GM18511 (cell line): ENCODE results near the gene SERPINE1.
"Not testable (repeated sequence)": the region's sequence is repeated elsewhere in the genome, so short reads cannot be mapped to it uniquely, and the experiment has no call there.

Source experiments
- ATAC-seq: cut with Tn5 transposase; IDR thresholded peaks from one replicate; pipeline ENCODE4 v1.9.1; 2021; ENCODE audit warnings: mild to moderate bottlenecking, moderate library complexity; ENCODE audit not compliant: unreplicated experiment

Gene SERPINE1

GRCh38 chr7:101121991-101122932 lies 4.6 kb upstream of the SERPINE1 start:
- no peak for ATAC-seq

GRCh38 chr7:101122933-101123702 lies 3.8 kb upstream of the SERPINE1 start:
- ATAC-seq, result no peak

GRCh38 chr7:101123703-101124068 lies 3.2 kb upstream of the SERPINE1 start:
- ATAC-seq, result no peak

GRCh38 chr7:101124376-101125056 lies 2.4 kb upstream of the SERPINE1 start:
- no peak for ATAC-seq

GRCh38 chr7:101125989-101126650 lies 784 bp upstream of the SERPINE1 start:
- ATAC-seq, result peak; percentile 52

GRCh38 chr7:101127460-101128039 lies 646 bp downstream of the SERPINE1 start:
- ATAC-seq, result no peak

- ATAC-seq, result no peak
Measured at GRCh38 chr7:101128040-101128834, 1.3 kb downstream of the SERPINE1 start.

GRCh38 chr7:101129603-101130117 lies 2.8 kb downstream of the SERPINE1 start:
- no peak for ATAC-seq

- ATAC-seq, result not testable (repeated sequence)
Measured at GRCh38 chr7:101132626-101133600, 6.0 kb downstream of the SERPINE1 start.

- no peak for ATAC-seq
Measured at GRCh38 chr7:101133621-101134398, 6.9 kb downstream of the SERPINE1 start.

- ATAC-seq, result no peak
Measured at GRCh38 chr7:101134399-101134980, 7.6 kb downstream of the SERPINE1 start.

GRCh38 chr7:101137651-101138212 lies 10.8 kb downstream of the SERPINE1 start:
- ATAC-seq, result no peak

- ATAC-seq, result peak; percentile 91
Measured at GRCh38 chr7:101138213-101138870, 11.4 kb downstream of the SERPINE1 start.

- ATAC-seq, result no peak
Measured at GRCh38 chr7:101140339-101140699, 13.4 kb downstream of the SERPINE1 start.

GRCh38 chr7:101140746-101141382 lies 14.0 kb downstream of the SERPINE1 start:
- no peak for ATAC-seq
